Osteocyte (in vitro differentiated cells): Measurements from ENCODE around the gene STAMBPL1. TPM values are rescaled to one million over a fixed set of nuclear protein-coding genes. Genes with fewer than 3 reads are reported as not detected.

Source experiments
- DNase-seq: peaks from one replicate; pipeline ENCODE4 v3.0.0; 2021; ENCODE audit warnings: mixed read lengths; ENCODE audit not compliant: unreplicated experiment; ENCODE audit errors: extremely low spot score
- H3K27ac Mint-ChIP-seq: one replicate; pipeline ENCODE4 v1.8.0; 2021; ENCODE audit warnings: mild to moderate bottlenecking, mixed read lengths; ENCODE audit not compliant: unreplicated experiment
- H3K27me3 Mint-ChIP-seq: one replicate; pipeline ENCODE4 v1.8.0; 2021; ENCODE audit warnings: mixed read lengths; ENCODE audit not compliant: unreplicated experiment
- H3K36me3 Mint-ChIP-seq: one replicate; pipeline ENCODE4 v1.8.0; 2021; ENCODE audit warnings: mixed read lengths; ENCODE audit not compliant: unreplicated experiment
- H3K4me1 Mint-ChIP-seq: one replicate; pipeline ENCODE4 v1.8.0; 2021; ENCODE audit warnings: mixed read lengths; ENCODE audit not compliant: unreplicated experiment
- H3K4me3 Mint-ChIP-seq: one replicate; pipeline ENCODE4 v1.8.0; 2021; ENCODE audit warnings: mild to moderate bottlenecking, moderate library complexity, mixed read lengths; ENCODE audit not compliant: unreplicated experiment
- H3K9me3 Mint-ChIP-seq: one replicate; pipeline ENCODE4 v1.8.0; 2021; ENCODE audit warnings: mixed read lengths; ENCODE audit not compliant: unreplicated experiment
- CTCF ChIP-seq: fragments of 200-600 bp; sonication (generic); IDR thresholded peaks from 2 replicates; pipeline ENCODE4 v1.5.0; 2021; ENCODE audit warnings: antibody characterized with exemption, mild to moderate bottlenecking, moderate library complexity
- total RNA-seq: library from RNA; stranded (reverse); gene quantifications from 2 replicates; pipeline ENCODE4 v1.2.1, GENCODE V29; 2021

Gene STAMBPL1
- total RNA-seq, 1 donor from 2014 or later: 4.8 TPM

GRCh38 chr10:88840104-88840503 is 39.9 kb upstream of the STAMBPL1 start:
- Mint-ChIP-seq H3K27ac (peak overlapping the region; percentile 2), H3K36me3 (no peaks in the 10 kb centered on the region), H3K4me1 (peaks cover 8% of the 10 kb centered on the region), H3K4me3 (no peak overlapping the region), H3K27me3 (peaks cover 14% of the 10 kb centered on the region), H3K9me3 (no peaks in the 10 kb centered on the region)
- TF ChIP-seq CTCF: no peak
- DNase-seq: no peak

- H3K4me1 Mint-ChIP-seq: peaks cover 8% of the 10 kb centered on the region
- DNase-seq: no peak
- H3K36me3 Mint-ChIP-seq: no peaks in the 10 kb centered on the region
- no peak for TF ChIP-seq CTCF
- peaks cover 20% of the 10 kb centered on the region for H3K27me3 Mint-ChIP-seq
- no peak overlapping the region for H3K27ac Mint-ChIP-seq
- H3K4me3 Mint-ChIP-seq: no peak overlapping the region
- no peaks in the 10 kb centered on the region for H3K9me3 Mint-ChIP-seq
Measured at GRCh38 chr10:88840881-88841280, 39.2 kb upstream of the STAMBPL1 start.

- TF ChIP-seq CTCF: no peak
- DNase-seq: no peak
Measured at GRCh38 chr10:88841316-88842111, 38.5 kb upstream of the STAMBPL1 start.

GRCh38 chr10:88843171-88843570 is 36.9 kb upstream of the STAMBPL1 start:
- Mint-ChIP-seq H3K9me3 (no peaks in the 10 kb centered on the region), H3K4me3 (no peak overlapping the region), H3K36me3 (no peaks in the 10 kb centered on the region), H3K27me3 (peaks cover 20% of the 10 kb centered on the region), H3K27ac (no peak overlapping the region), H3K4me1 (peaks cover 8% of the 10 kb centered on the region)
- DNase-seq: no peak
- no peak for TF ChIP-seq CTCF

More at GRCh38 chr10:88841316-88842111, 38.5 kb upstream of the STAMBPL1 start:
- peaks cover 8% of the 10 kb centered on the region for H3K4me1 Mint-ChIP-seq
- no peak overlapping the region for H3K4me3 Mint-ChIP-seq
- H3K27me3 Mint-ChIP-seq: peaks cover 20% of the 10 kb centered on the region
- H3K36me3 Mint-ChIP-seq: no peaks in the 10 kb centered on the region
- no peak overlapping the region for H3K27ac Mint-ChIP-seq
- H3K9me3 Mint-ChIP-seq: no peaks in the 10 kb centered on the region

GRCh38 chr10:88848499-88848898 is 31.5 kb upstream of the STAMBPL1 start:
- Mint-ChIP-seq H3K27me3 (peaks cover 15% of the 10 kb centered on the region), H3K27ac (no peak overlapping the region), H3K4me3 (no peak overlapping the region), H3K9me3 (no peaks in the 10 kb centered on the region), H3K36me3 (no peaks in the 10 kb centered on the region), H3K4me1 (peaks cover 8% of the 10 kb centered on the region)
- DNase-seq: no peak
- TF ChIP-seq CTCF: no peak
